Measurements from ENCODE around the gene EFCAB14. TPM values are rescaled to one million over a fixed set of nuclear protein-coding genes. Genes with fewer than 3 reads are reported as not detected.
"Not testable (repeated sequence)": the region's sequence is repeated elsewhere in the genome, so short reads cannot be mapped to it uniquely, and the experiment has no call there.

The EFCAB14 gene
- total RNA-seq, 1 donor from 2014 or later = 99.8 TPM

- intact Hi-C loops (cut with DNase I) = no loop called here
- Histone ChIP-seq H3K36me3 (peaks cover 34 to 57% of the 10 kb centered on the region in 2 donors), H3K4me1 (no peaks in the 10 kb centered on the region), H3K27me3 (no peaks in the 10 kb centered on the region), H3K4me3 (no peak overlapping the region), H3K27ac (no peak overlapping the region), H3K9me3 (no peaks in the 10 kb centered on the region)
- no peak for TF ChIP-seq CTCF (IDR thresholded peaks at IDR 0.05)
- DNase-seq (ENCODE audit: low spot score in 2 of 2) = no peak
Measured at GRCh38 chr1:46705408-46705807, 13.5 kb downstream of the EFCAB14 start.

- no peak for DNase-seq (ENCODE audit: low spot score in 2 of 2)
- Histone ChIP-seq H3K27ac (no peak overlapping the region), H3K36me3 (peaks cover 34 to 56% of the 10 kb centered on the region in 2 donors), H3K9me3 (no peaks in the 10 kb centered on the region), H3K27me3 (no peaks in the 10 kb centered on the region), H3K4me3 (no peak overlapping the region), H3K4me1 (no peaks in the 10 kb centered on the region)
- intact Hi-C loops (cut with DNase I) = no loop called here
- no peak for TF ChIP-seq CTCF (IDR thresholded peaks at IDR 0.05)
Measured at GRCh38 chr1:46703927-46704641, 14.8 kb downstream of the EFCAB14 start.

- Histone ChIP-seq H3K4me3 (no peak overlapping the region), H3K36me3 (peaks cover 24 to 47% of the 10 kb centered on the region in 2 donors), H3K27me3 (no peaks in the 10 kb centered on the region), H3K4me1 (no peaks in the 10 kb centered on the region), H3K9me3 (no peaks in the 10 kb centered on the region), H3K27ac (no peak overlapping the region)
- no peak for DNase-seq (ENCODE audit: low spot score in 2 of 2)
- intact Hi-C loops (cut with DNase I) = no loop called here
- no peak for TF ChIP-seq CTCF (IDR thresholded peaks at IDR 0.05)
Measured at GRCh38 chr1:46699666-46700065, 19.2 kb downstream of the EFCAB14 start.

GRCh38 chr1:46697053-46697452 lies 21.9 kb downstream of the EFCAB14 start:
- H3K27ac ChIP-seq = no peak overlapping the region
- no peaks in the 10 kb centered on the region for H3K4me1 ChIP-seq
- no peak for DNase-seq (ENCODE audit: low spot score in 2 of 2)
- H3K9me3 ChIP-seq = no peaks in the 10 kb centered on the region
- no peak for TF ChIP-seq CTCF (IDR thresholded peaks at IDR 0.05)
- H3K4me3 ChIP-seq = no peak overlapping the region
- H3K27me3 ChIP-seq = no peaks in the 10 kb centered on the region
- intact Hi-C loops (cut with DNase I) = no loop called here
- H3K36me3 ChIP-seq = peaks cover 19 to 36% of the 10 kb centered on the region in 2 donors

- H3K27me3 ChIP-seq; H3K4me1 ChIP-seq; intact Hi-C loops (cut with DNase I); H3K9me3 ChIP-seq; H3K27ac ChIP-seq; H3K4me3 ChIP-seq; DNase-seq (ENCODE audit: low spot score in 2 of 2): not testable (repeated sequence)
- H3K36me3 ChIP-seq = peaks cover 32 to 55% of the 10 kb centered on the region in 2 donors
Measured at GRCh38 chr1:46694676-46695075, 24.2 kb downstream of the EFCAB14 start.

GRCh38 chr1:46692811-46693770 lies 25.8 kb downstream of the EFCAB14 start:
- no peak overlapping the region for H3K4me3 ChIP-seq
- intact Hi-C loops (cut with DNase I) = no loop called here
- no peak for TF ChIP-seq CTCF (IDR thresholded peaks at IDR 0.05)
- no peak overlapping the region for H3K27ac ChIP-seq
- H3K9me3 ChIP-seq = no peaks in the 10 kb centered on the region
- no peaks in the 10 kb centered on the region for H3K27me3 ChIP-seq
- no peaks in the 10 kb centered on the region for H3K4me1 ChIP-seq
- H3K36me3 ChIP-seq = peaks cover 48 to 59% of the 10 kb centered on the region in 2 donors
- no peak for DNase-seq (ENCODE audit: low spot score in 2 of 2)

Data from ascending aorta (tissue), 2 donors.